SK-N-SH treated with all-trans-retinoic acid at 6 μM for 48 hours (cell line): ENCODE results near the gene SMIM5.

Source experiments
- ATAC-seq: fragments of 200-7000 bp; cut with Tn5 transposase; 3 replicates; pipeline ENCODE4 v1.9.1; 2020; ENCODE audit warnings: mild to moderate bottlenecking, moderate library complexity
- ARNTL ChIP-seq: fragments of 450-650 bp; formaldehyde crosslinking; IDR thresholded peaks from 2 replicates; pipeline ENCODE4 v1.5.0; 2020; ENCODE audit warnings: low read depth, mild to moderate bottlenecking, moderate library complexity, borderline replicate concordance
- BACH2 ChIP-seq: fragments of 250-450 bp; sonication (Bioruptor Pico); IDR thresholded peaks from 2 replicates; pipeline ENCODE4 v1.9.0; 2021; ENCODE audit warnings: mild to moderate bottlenecking, borderline replicate concordance
- CREB5 ChIP-seq: fragments of 250-450 bp; sonication (Bioruptor Pico); IDR thresholded peaks from 2 replicates; pipeline ENCODE4 v1.5.1; 2020; ENCODE audit warnings: low read depth, mild to moderate bottlenecking, moderate library complexity
- CSDC2 ChIP-seq: fragments of 250-450 bp; sonication (Bioruptor Pico); IDR thresholded peaks from 2 replicates; pipeline ENCODE4 v1.5.0; 2020; ENCODE audit warnings: mild to moderate bottlenecking, moderate library complexity
- CSRNP3 ChIP-seq: fragments of 250-450 bp; sonication (Bioruptor Pico); IDR thresholded peaks from 2 replicates; pipeline ENCODE4 v1.5.1; 2021; ENCODE audit warnings: mild to moderate bottlenecking, moderate library complexity
- GLIS3 ChIP-seq: fragments of 250-450 bp; sonication (Bioruptor Pico); IDR thresholded peaks from 2 replicates; pipeline ENCODE4 v1.5.0; 2020; ENCODE audit warnings: mild to moderate bottlenecking, moderate library complexity
- ISL1 ChIP-seq: fragments of 250-450 bp; sonication (Bioruptor Pico); IDR thresholded peaks from 2 replicates; pipeline ENCODE4 v2.1.2; 2022; ENCODE audit warnings: mild to moderate bottlenecking, moderate library complexity
- OSR1 ChIP-seq: fragments of 250-450 bp; sonication (Bioruptor Pico); IDR thresholded peaks from 2 replicates; pipeline ENCODE4 v1.8.0; 2022; ENCODE audit warnings: moderate library complexity, mild to moderate bottlenecking, inconsistent platforms
- POU6F1 ChIP-seq: fragments of 250-450 bp; sonication (Bioruptor Pico); IDR thresholded peaks from 2 replicates; pipeline ENCODE4 v1.8.0; 2021; ENCODE audit warnings: low read depth, mild to moderate bottlenecking, moderate library complexity, borderline replicate concordance
- PPARA ChIP-seq: fragments of 250-450 bp; sonication (Bioruptor Pico); IDR thresholded peaks from 2 replicates; pipeline ENCODE4 v1.5.0; 2020; ENCODE audit warnings: mild to moderate bottlenecking, borderline replicate concordance
- RARB ChIP-seq: fragments of 250-450 bp; sonication (Bioruptor Pico); IDR thresholded peaks from 2 replicates; pipeline ENCODE4 v1.8.0; 2021; ENCODE audit warnings: mild to moderate bottlenecking, moderate library complexity
- SNAI2 ChIP-seq: fragments of 250-450 bp; sonication (Bioruptor Pico); IDR thresholded peaks from 2 replicates; pipeline ENCODE4 v1.5.0; 2020; ENCODE audit warnings: mild to moderate bottlenecking, moderate library complexity
- TCF4 ChIP-seq: fragments of 250-450 bp; sonication (Bioruptor Pico); IDR thresholded peaks from 2 replicates; pipeline ENCODE4 v1.8.0; 2021; ENCODE audit warnings: mild to moderate bottlenecking, moderate library complexity, borderline replicate concordance
- TSHZ2 ChIP-seq: fragments of 250-450 bp; sonication (Bioruptor Pico); IDR thresholded peaks from 2 replicates; pipeline ENCODE4 v1.5.0; 2020; ENCODE audit warnings: mild to moderate bottlenecking, moderate library complexity
- ZC3H10 ChIP-seq: fragments of 250-450 bp; sonication (Bioruptor Pico); IDR thresholded peaks from 2 replicates; pipeline ENCODE4 v1.5.1; 2021; ENCODE audit warnings: mild to moderate bottlenecking, moderate library complexity
- ZFP3 ChIP-seq: fragments of 250-450 bp; sonication (Bioruptor Pico); IDR thresholded peaks from 2 replicates; pipeline ENCODE4 v1.5.0; 2020; ENCODE audit warnings: mild to moderate bottlenecking, moderate library complexity
- ZFP30 ChIP-seq: fragments of 450-650 bp; formaldehyde crosslinking; IDR thresholded peaks from 2 replicates; pipeline ENCODE4 v1.5.0; 2022; ENCODE audit warnings: mild to moderate bottlenecking, moderate library complexity
- ZNF565 ChIP-seq: fragments of 450-650 bp; formaldehyde crosslinking; conservative IDR thresholded peaks from 2 replicates; pipeline ENCODE4 v1.5.0; 2020; ENCODE audit warnings: low read depth, mild to moderate bottlenecking, moderate library complexity
- ZNF70 ChIP-seq: fragments of 450-650 bp; formaldehyde crosslinking; IDR thresholded peaks from 2 replicates; pipeline ENCODE4 v1.5.0; 2020; ENCODE audit warnings: mild to moderate bottlenecking, moderate library complexity
- ZNF8 ChIP-seq: fragments of 450-650 bp; formaldehyde crosslinking; IDR thresholded peaks from 2 replicates; pipeline ENCODE4 v1.5.0; 2020; ENCODE audit warnings: mild to moderate bottlenecking, moderate library complexity

SMIM5 gene

GRCh38 chr17:75652934-75653549, 19.8 kb downstream of the SMIM5 start:
- peak; percentile 93 for ATAC-seq
- TF ChIP-seq PPARA: no peak

GRCh38 chr17:75654176-75654575, 20.9 kb downstream of the SMIM5 start:
- peak; percentile 55 for ATAC-seq
- TF ChIP-seq ISL1 (CRISPR knock-in tag) (no peak), ZFP30 (CRISPR knock-in tag) (no peak), POU6F1 (CRISPR knock-in tag) (no peak), RARB (no peak), CSRNP3 (CRISPR knock-in tag) (no peak), SNAI2 (CRISPR knock-in tag) (no peak), GLIS3 (CRISPR knock-in tag) (no peak), CSDC2 (no peak), CREB5 (CRISPR knock-in tag) (no peak), ZC3H10 (CRISPR knock-in tag) (no peak), TSHZ2 (CRISPR knock-in tag) (no peak), PPARA (no peak), ZFP3 (no peak), BACH2 (CRISPR knock-in tag) (no peak), ARNTL (CRISPR knock-in tag) (no peak), OSR1 (no peak), TCF4 (CRISPR knock-in tag) (no peak), ZNF8 (no peak)

GRCh38 chr17:75658237-75658636, 25.0 kb downstream of the SMIM5 start:
- TF ChIP-seq ZNF70 (no peak), TCF4 (CRISPR knock-in tag) (no peak), CSRNP3 (CRISPR knock-in tag) (no peak), ZNF565 (CRISPR knock-in tag) (no peak), ISL1 (CRISPR knock-in tag) (no peak), CSDC2 (no peak), SNAI2 (CRISPR knock-in tag) (no peak), CREB5 (CRISPR knock-in tag) (no peak), TSHZ2 (CRISPR knock-in tag) (no peak), ARNTL (CRISPR knock-in tag) (no peak), ZFP3 (no peak), GLIS3 (CRISPR knock-in tag) (no peak), ZC3H10 (CRISPR knock-in tag) (no peak)

More at GRCh38 chr17:75658237-75658636, 25.0 kb downstream of the SMIM5 start:
- ATAC-seq: no peak
